ENCODE results near the gene KCNK5.

GRCh38 chr6:39151211-39151610, 78.1 kb downstream of the KCNK5 start:
- TF ChIP-seq SP1 (IDR thresholded peaks at IDR 0.05) (no peak), CTCF (IDR thresholded peaks at IDR 0.05; ENCODE audit: low read depth, low read length, missing input control) (no peak), RXRA (IDR thresholded peaks at IDR 0.05) (no peak)
- TF ChIP-seq, protein P1, sequence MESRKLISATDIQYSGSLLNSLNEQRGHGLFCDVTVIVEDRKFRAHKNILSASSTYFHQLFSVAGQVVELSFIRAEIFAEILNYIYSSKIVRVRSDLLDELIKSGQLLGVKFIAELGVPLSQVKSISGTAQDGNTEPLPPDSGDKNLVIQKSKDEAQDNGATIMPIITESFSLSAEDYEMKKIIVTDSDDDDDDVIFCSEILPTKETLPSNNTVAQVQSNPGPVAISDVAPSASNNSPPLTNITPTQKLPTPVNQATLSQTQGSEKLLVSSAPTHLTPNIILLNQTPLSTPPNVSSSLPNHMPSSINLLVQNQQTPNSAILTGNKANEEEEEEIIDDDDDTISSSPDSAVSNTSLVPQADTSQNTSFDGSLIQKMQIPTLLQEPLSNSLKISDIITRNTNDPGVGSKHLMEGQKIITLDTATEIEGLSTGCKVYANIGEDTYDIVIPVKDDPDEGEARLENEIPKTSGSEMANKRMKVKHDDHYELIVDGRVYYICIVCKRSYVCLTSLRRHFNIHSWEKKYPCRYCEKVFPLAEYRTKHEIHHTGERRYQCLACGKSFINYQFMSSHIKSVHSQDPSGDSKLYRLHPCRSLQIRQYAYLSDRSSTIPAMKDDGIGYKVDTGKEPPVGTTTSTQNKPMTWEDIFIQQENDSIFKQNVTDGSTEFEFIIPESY (IDR thresholded peaks at IDR 0.05), result no peak
